NCI-H1694 treated with DMSO at 0.1 percent for 48 hours (cell line): ENCODE results near the gene ZNF581.

Experiments used
- DNase-seq: peaks from one replicate; lab custom pipeline; 2025; lab: John Stamatoyannopoulos, UW

Gene ZNF581

GRCh38 chr19:55648585-55649267 is 5.3 kb downstream of the ZNF581 start:
- no peak for DNase-seq

GRCh38 chr19:55649268-55650125 is 6.0 kb downstream of the ZNF581 start:
- DNase-seq: no peak

- DNase-seq: no peak
These were observed 6.7 kb downstream of the ZNF581 start for GRCh38 chr19:55650126-55650557.

GRCh38 chr19:55650602-55651230 is 7.3 kb downstream of the ZNF581 start:
- DNase-seq: no peak

GRCh38 chr19:55651236-55651635 is 7.8 kb downstream of the ZNF581 start:
- no peak for DNase-seq

- no peak for DNase-seq
These were observed 9.1 kb downstream of the ZNF581 start for GRCh38 chr19:55652311-55653128.

- peak; percentile 98 for DNase-seq
These were observed 10.3 kb downstream of the ZNF581 start for GRCh38 chr19:55653651-55654322.

- peak; percentile 99 for DNase-seq
These were observed 10.9 kb downstream of the ZNF581 start for GRCh38 chr19:55654323-55654867.

- peak; percentile 64 for DNase-seq
These were observed 11.6 kb downstream of the ZNF581 start, which contains the start of gene U2AF2 for GRCh38 chr19:55654868-55655647. TSS of gene U2AF2 (plus strand) at chr19:55655035. CDS start at chr19:55655105, 70 bp downstream.

GRCh38 chr19:55655648-55656040 is 12.2 kb downstream of the ZNF581 start:
- DNase-seq: no peak

- DNase-seq: no peak
These were observed 13.1 kb downstream of the ZNF581 start for GRCh38 chr19:55656552-55656951.

GRCh38 chr19:55656988-55657747 is 13.7 kb downstream of the ZNF581 start:
- no peak for DNase-seq

- DNase-seq: no peak
These were observed 15.5 kb downstream of the ZNF581 start for GRCh38 chr19:55658846-55659459.

GRCh38 chr19:55659822-55660221 is 16.4 kb downstream of the ZNF581 start:
- DNase-seq: no peak

- no peak for DNase-seq
These were observed 17.0 kb downstream of the ZNF581 start for GRCh38 chr19:55660404-55660803.

- DNase-seq: no peak
These were observed 17.5 kb downstream of the ZNF581 start for GRCh38 chr19:55660991-55661390.

GRCh38 chr19:55661826-55662225 is 18.4 kb downstream of the ZNF581 start:
- DNase-seq: no peak

GRCh38 chr19:55663846-55664536 is 20.5 kb downstream of the ZNF581 start:
- DNase-seq: no peak
